B cell (primary cell): Measurements from ENCODE around the gene ADCY2. TPM values are rescaled to one million over a fixed set of nuclear protein-coding genes. Genes with fewer than 3 reads are reported as not detected.

Experiments
- ATAC-seq: fragments of 200-7000 bp; cut with Tn5 transposase; one replicate; pipeline ENCODE4 v1.10.0; 2021; ENCODE audit warnings: low read depth, mild to moderate bottlenecking, moderate number of reproducible peaks, moderate library complexity
- CTCF ChIA-PET: fragments of 350-600 bp; sonication (Branson Sonifier 250); formaldehyde crosslinking; loops from one replicate; lab custom pipeline; 2021; ENCODE audit warnings: antibody characterized with exemption, inconsistent platforms; lab: Charles Lee
- POLR2A ChIA-PET: fragments of 350-600 bp; sonication (Branson Sonifier 250); formaldehyde crosslinking; loops from one replicate; lab custom pipeline; 2021; ENCODE audit warnings: antibody characterized with exemption; lab: Charles Lee
- DNase-seq: peaks from one replicate; pipeline ENCODE4 v3.0.0; 2013
- H2AFZ ChIP-seq: 2 replicates; pipeline ENCODE4 v1.6.1; 2012; ENCODE audit warnings: mild to moderate bottlenecking, low read depth, low read length; ENCODE audit not compliant: insufficient read depth, poor library complexity, severe bottlenecking
- H3K27ac ChIP-seq, 2 donors: 1 replicate in 1 of 2; 2 replicates in 1 of 2; pipeline ENCODE4 v1.5.1; 2012 to 2013; ENCODE audit warnings: low read length in 2 of 2, mild to moderate bottlenecking in 2 of 2, moderate library complexity in 1 of 2
- H3K27me3 ChIP-seq, 4 experiments: fragments of 200-600 bp in 1 of 4; sonication (generic) in 1 of 4; replicated peaks in 1 of 4; 1 replicate in 2 of 4; 2 replicates in 2 of 4; pipeline versions ENCODE4 v1.6.1 to v1.7.0; 2013 to 2016; ENCODE audit warnings: low read length in 3 of 4, mild to moderate bottlenecking in 2 of 4, mixed read lengths in 1 of 4, moderate library complexity in 1 of 4; ENCODE audit not compliant: insufficient read depth in 4 of 4, control insufficient read depth in 3 of 4; ENCODE audit errors: control extremely low read depth in 1 of 4
- H3K36me3 ChIP-seq, 2 experiments: replicated peaks in 1 of 2; 1 replicate in 1 of 2; 2 replicates in 1 of 2; pipeline versions ENCODE4 v1.6.1 to v1.7.1; 2013; ENCODE audit warnings: low read length in 1 of 2; ENCODE audit not compliant: insufficient read depth in 2 of 2, control insufficient read depth in 1 of 2; ENCODE audit errors: control extremely low read depth in 1 of 2, extremely low read depth in 1 of 2
- H3K4me1 ChIP-seq, 2 donors: fragments of 200-600 bp in 1 of 2; sonication (generic) in 1 of 2; 1 replicate in 1 of 2; 2 replicates in 1 of 2; pipeline versions ENCODE4 v1.5.1 to v1.6.1; 2013 to 2017; ENCODE audit warnings: low read length in 2 of 2; ENCODE audit not compliant: control insufficient read depth in 2 of 2, insufficient read depth in 2 of 2
- H3K4me2 ChIP-seq: replicated peaks from 2 replicates; pipeline ENCODE3; 2012; ENCODE audit warnings: mild to moderate bottlenecking, low read depth, low read length; ENCODE audit not compliant: poor library complexity, severe bottlenecking
- H3K4me3 ChIP-seq, 5 experiments: fragments of 200-600 bp in 1 of 5; sonication (generic) in 1 of 5; 1 replicate in 3 of 5; 2 replicates in 2 of 5; pipeline versions ENCODE4 v1.5.1 to v1.7.0; 2011 to 2016; ENCODE audit warnings: low read length in 4 of 5, mild to moderate bottlenecking in 4 of 5, low read depth in 2 of 5, control low read depth in 1 of 5, moderate library complexity in 1 of 5; ENCODE audit not compliant: insufficient read depth in 1 of 5; ENCODE audit errors: control extremely low read depth in 1 of 5, extremely low read depth in 1 of 5
- H3K79me2 ChIP-seq: fragments of 200-600 bp; sonication (generic); one replicate; pipeline ENCODE4 v1.6.0; 2016; ENCODE audit warnings: low read length; ENCODE audit not compliant: control insufficient read depth, insufficient read depth
- H3K9ac ChIP-seq: fragments of 200-600 bp; sonication (generic); 2 replicates; pipeline ENCODE4 v1.6.1; 2017; ENCODE audit warnings: mild to moderate bottlenecking, low read length, moderate library complexity
- H3K9me3 ChIP-seq, 3 donors: one replicate each; pipeline versions ENCODE4 v1.6.1 to v1.7.1; 2013; ENCODE audit warnings: low read length in 2 of 3; ENCODE audit not compliant: control insufficient read depth in 2 of 3, insufficient read depth in 1 of 3; ENCODE audit errors: control extremely low read depth in 1 of 3
- H4K20me1 ChIP-seq: 2 replicates; pipeline ENCODE4 v1.6.0; 2012; ENCODE audit warnings: mild to moderate bottlenecking, low read length; ENCODE audit not compliant: insufficient read depth, control insufficient read depth, poor library complexity, severe bottlenecking
- H3K27ac Mint-ChIP-seq: one replicate; pipeline ENCODE4 v1.8.0; 2021; ENCODE audit warnings: mixed read lengths
- H3K27me3 Mint-ChIP-seq: one replicate; pipeline ENCODE4 v1.8.0; 2021; ENCODE audit warnings: mixed read lengths
- H3K4me1 Mint-ChIP-seq: one replicate; pipeline ENCODE4 v1.8.0; 2021; ENCODE audit warnings: mixed read lengths
- H3K4me3 Mint-ChIP-seq: one replicate; pipeline ENCODE4 v1.8.0; 2021; ENCODE audit warnings: mixed read lengths
- H3K9me3 Mint-ChIP-seq: one replicate; pipeline ENCODE4 v1.8.0; 2022; ENCODE audit warnings: mixed read lengths; ENCODE audit not compliant: insufficient read depth
- CTCF ChIP-seq: fragments of 200-600 bp; IDR thresholded peaks from one replicate; pipeline ENCODE4 v1.8.0; 2022; ENCODE audit warnings: antibody characterized with exemption, mild to moderate bottlenecking
- EZH2 ChIP-seq: IDR thresholded peaks from 2 replicates; pipeline ENCODE4 v1.6.1; 2012; ENCODE audit warnings: borderline replicate concordance, low read depth, mild to moderate bottlenecking, moderate library complexity, low read length; ENCODE audit not compliant: insufficient read depth, poor library complexity, severe bottlenecking
- WGBS: methylation state at CpG from one replicate; pipeline ENCODE4 v1.1.5; 2013; ENCODE audit warnings: missing lambda C conversion rate; ENCODE audit not compliant: insufficient coverage; 5-methylcytosine and 5-hydroxymethylcytosine counted together
- intact Hi-C: fragments of 100-400 bp; cut with micrococcal nuclease; formaldehyde crosslinking; loops from one replicate; pipeline ENCODE4 v1.10.0; 2022
- polyA plus RNA-seq: library from polyadenylated mRNA; depleted of rRNA; stranded (reverse); fragments of >200 nt; gene quantifications from 2 replicates; pipeline ENCODE4 v1.2.3, GENCODE V29; 2012
- total RNA-seq, 2 donors: library from RNA; stranded (reverse); fragments of 120-200 nt in 1 of 2; gene quantifications; 1 replicate in 1 of 2; 2 replicates in 1 of 2; pipeline versions ENCODE4 v1.2.3 to v1.2.4, GENCODE V29; 2013 to 2022

The ADCY2 gene
- total and polyA plus RNA-seq, 2 donors (not counting 1 experiment from before 2014, with no cell fraction given), result not detected

- intact Hi-C loops, result no loop called here
- Mint-ChIP-seq H3K4me1 (peaks cover 43% of the 10 kb centered on the region), H3K4me3 (no peak overlapping the region), H3K27me3 (no peaks in the 10 kb centered on the region), H3K9me3 (no peaks in the 10 kb centered on the region), H3K27ac (no peak overlapping the region)
- peaks cover 16% of the 10 kb centered on the region for H4K20me1 ChIP-seq
- TF ChIP-seq CTCF (no peak), EZH2 (no peak)
- no peak for ATAC-seq
- no peak overlapping the region for H3K4me2 ChIP-seq
- H3K9me3 ChIP-seq, result no peaks in the 10 kb centered on the region
- no peak for DNase-seq
- no peak overlapping the region for H3K4me3 ChIP-seq
- no peak overlapping the region for H2AFZ ChIP-seq
- H3K79me2 ChIP-seq, result peaks cover 48% of the 10 kb centered on the region
- WGBS, result no CpG with 5 or more reads among the region's 2 CpGs
- no peak overlapping the region for H3K9ac ChIP-seq
- no peak overlapping the region for H3K27ac ChIP-seq
- ChIA-PET POLR2A (no interaction called here), CTCF (no interaction called here)
- peaks cover 14 to 15% of the 10 kb centered on the region in 2 donors for H3K4me1 ChIP-seq
- no peaks in the 10 kb centered on the region for H3K27me3 ChIP-seq
- peaks cover 5 to 32% of the 10 kb centered on the region in 2 experiments for H3K36me3 ChIP-seq
These were observed 478.7 kb downstream of the ADCY2 start for GRCh38 chr5:7874639-7875038.

GRCh38 chr5:7875151-7875550, 479.2 kb downstream of the ADCY2 start:
- no peaks in the 10 kb centered on the region for H3K9me3 Mint-ChIP-seq
- H3K27ac Mint-ChIP-seq, result no peak overlapping the region
- intact Hi-C loops, result no loop called here
- Histone ChIP-seq H4K20me1 (peaks cover 13% of the 10 kb centered on the region), H3K4me2 (no peak overlapping the region), H3K79me2 (peaks cover 47% of the 10 kb centered on the region), H3K9me3 (no peaks in the 10 kb centered on the region), H2AFZ (no peak overlapping the region), H3K9ac (no peak overlapping the region), H3K27me3 (no peaks in the 10 kb centered on the region), H3K4me3 (no peak overlapping the region), H3K27ac (no peak overlapping the region), H3K4me1 (peaks cover 10 to 11% of the 10 kb centered on the region in 2 donors), H3K36me3 (peaks cover 5 to 37% of the 10 kb centered on the region in 2 experiments)
- DNase-seq (no peak), ATAC-seq (no peak)
- H3K27me3 Mint-ChIP-seq, result no peaks in the 10 kb centered on the region
- ChIA-PET CTCF (interaction anchor here (1.5 kb wide), 1 partner anchor 41 kb away, joined by 3 read pairs; no protein-coding TSS in a partner anchor), POLR2A (no interaction called here)
- H3K4me3 Mint-ChIP-seq, result no peak overlapping the region
- TF ChIP-seq CTCF (no peak), EZH2 (no peak)
- peaks cover 37% of the 10 kb centered on the region for H3K4me1 Mint-ChIP-seq
- 100% methylated on average over 1 of the region's 4 CpGs for WGBS
